Vagina (tissue), 2 donors: Measurements from ENCODE around the gene ANTXR1. TPM values are rescaled to one million over a fixed set of nuclear protein-coding genes. Genes with fewer than 3 reads are reported as not detected.

Experiments
- DNase-seq, 2 donors: peaks; one replicate each; pipeline ENCODE4 v3.0.0-alpha.2; 2017; ENCODE audit errors: extremely low spot score in 2 of 2
- H3K27ac ChIP-seq: fragments of 200-600 bp; sonication (generic); one replicate; pipeline ENCODE4 v1.5.1; 2019
- H3K27me3 ChIP-seq: fragments of 200-600 bp; sonication (generic); one replicate; pipeline ENCODE4 v1.5.1; 2019
- H3K36me3 ChIP-seq, 2 donors: fragments of 200-600 bp; sonication (generic); one replicate each; pipeline ENCODE4 v1.5.1; 2017 to 2019
- H3K4me1 ChIP-seq: fragments of 200-600 bp; sonication (generic); one replicate; pipeline ENCODE4 v1.5.1; 2019
- H3K4me3 ChIP-seq, 2 donors: fragments of 200-600 bp; sonication (generic); 1 replicate in 1 of 2; 2 replicates in 1 of 2; pipeline ENCODE4 v1.5.1; 2016 to 2019
- H3K9me3 ChIP-seq: fragments of 200-600 bp; sonication (generic); one replicate; pipeline ENCODE4 v1.5.1; 2019
- CTCF ChIP-seq, 3 experiments: fragments of 450-650 bp in 2 of 3; fragments of 200-600 bp in 1 of 3; sonication (generic) in 1 of 3; IDR thresholded peaks; one replicate each; pipeline ENCODE4 v1.5.1; 2017 to 2019; ENCODE audit warnings: antibody characterized with exemption in 3 of 3, mild to moderate bottlenecking in 2 of 3, moderate library complexity in 2 of 3
- POLR2A ChIP-seq, 2 donors: fragments of 450-650 bp; IDR thresholded peaks; one replicate each; pipeline ENCODE4 v1.6.1; 2017; ENCODE audit warnings: antibody characterized with exemption in 2 of 2, mild to moderate bottlenecking in 2 of 2, moderate library complexity in 2 of 2
- POLR2AphosphoS5 ChIP-seq, 2 donors: sonication (generic); formaldehyde crosslinking; IDR thresholded peaks; one replicate each; pipeline ENCODE4 v1.9.0; 2017; ENCODE audit warnings: antibody characterized with exemption in 2 of 2, mild to moderate bottlenecking in 2 of 2, low read depth in 1 of 2; ENCODE audit not compliant: insufficient read depth in 1 of 2
- intact Hi-C: fragments of 100-400 bp; cut with DNase I; formaldehyde crosslinking; loops from one replicate; pipeline ENCODE4 v1.15.1; 2023
- total RNA-seq: library from RNA; depleted of rRNA; stranded (reverse); fragments of >200 nt; gene quantifications from one replicate; pipeline ENCODE4 v1.2.3, GENCODE V29; 2016

ANTXR1 gene
- total RNA-seq, 1 donor from 2014 or later, result 102 TPM

- Histone ChIP-seq H3K9me3 (no peaks in the 10 kb centered on the region), H3K4me1 (peaks cover 37% of the 10 kb centered on the region), H3K36me3 (no peaks in the 10 kb centered on the region), H3K4me3 (no peak overlapping the region), H3K27me3 (no peaks in the 10 kb centered on the region), H3K27ac (no peak overlapping the region)
- no peak for DNase-seq
- TF ChIP-seq CTCF (IDR thresholded peaks at IDR 0.05) (no peak), POLR2AphosphoS5 (IDR thresholded peaks at IDR 0.05; ENCODE audit: insufficient read depth in 1 of 2, low read depth in 1 of 2) (no peak), POLR2A (IDR thresholded peaks at IDR 0.05) (no peak)
- intact Hi-C loops, result no loop called here
These were observed 23.9 kb downstream of the ANTXR1 start for GRCh38 chr2:69036926-69037325.

- no peaks in the 10 kb centered on the region for H3K36me3 ChIP-seq
- TF ChIP-seq POLR2AphosphoS5 (IDR thresholded peaks at IDR 0.05; ENCODE audit: insufficient read depth in 1 of 2, low read depth in 1 of 2) (no peak), POLR2A (IDR thresholded peaks at IDR 0.05) (no peak), CTCF (IDR thresholded peaks at IDR 0.05) (no peak)
- intact Hi-C loops, result no loop called here
These were observed 28.2 kb downstream of the ANTXR1 start for GRCh38 chr2:69041214-69041613.

GRCh38 chr2:69043736-69044400, 30.9 kb downstream of the ANTXR1 start:
- no peaks in the 10 kb centered on the region for H3K36me3 ChIP-seq
- DNase-seq, result no peak
- no peak overlapping the region for H3K27ac ChIP-seq

More at GRCh38 chr2:69041214-69041613, 28.2 kb downstream of the ANTXR1 start:
- Histone ChIP-seq H3K4me1 (peaks cover 21% of the 10 kb centered on the region), H3K4me3 (no peak overlapping the region), H3K27ac (no peak overlapping the region), H3K27me3 (no peaks in the 10 kb centered on the region), H3K9me3 (no peaks in the 10 kb centered on the region)
- DNase-seq, result no peak

GRCh38 chr2:69046221-69046662, 33.3 kb downstream of the ANTXR1 start:
- TF ChIP-seq POLR2AphosphoS5 (IDR thresholded peaks at IDR 0.05; ENCODE audit: insufficient read depth in 1 of 2, low read depth in 1 of 2), result no peak
- no peak overlapping the region for H3K4me3 ChIP-seq
- H3K27me3 ChIP-seq, result no peaks in the 10 kb centered on the region
- no peaks in the 10 kb centered on the region for H3K36me3 ChIP-seq
- no peak for DNase-seq
- H3K9me3 ChIP-seq, result no peaks in the 10 kb centered on the region
- no peak overlapping the region for H3K27ac ChIP-seq
- intact Hi-C loops, result no loop called here
- H3K4me1 ChIP-seq, result peaks cover 14% of the 10 kb centered on the region

More at GRCh38 chr2:69043736-69044400, 30.9 kb downstream of the ANTXR1 start:
- H3K4me1 ChIP-seq, result peaks cover 24% of the 10 kb centered on the region
- no peak overlapping the region for H3K4me3 ChIP-seq
- H3K27me3 ChIP-seq, result no peaks in the 10 kb centered on the region
- H3K9me3 ChIP-seq, result no peaks in the 10 kb centered on the region
- intact Hi-C loops, result no loop called here
- no peak for TF ChIP-seq CTCF (IDR thresholded peaks at IDR 0.05)
- TF ChIP-seq POLR2AphosphoS5 (IDR thresholded peaks at IDR 0.05; ENCODE audit: insufficient read depth in 1 of 2, low read depth in 1 of 2), result no peak
- no peak for TF ChIP-seq POLR2A (IDR thresholded peaks at IDR 0.05)

GRCh38 chr2:69047625-69048145, 34.7 kb downstream of the ANTXR1 start:
- intact Hi-C loops, result no loop called here
- no peak for DNase-seq
- Histone ChIP-seq H3K36me3 (no peaks in the 10 kb centered on the region), H3K4me3 (no peak overlapping the region), H3K27ac (no peak overlapping the region), H3K27me3 (no peaks in the 10 kb centered on the region), H3K9me3 (no peaks in the 10 kb centered on the region), H3K4me1 (peaks cover 8% of the 10 kb centered on the region)
- TF ChIP-seq CTCF (IDR thresholded peaks at IDR 0.05), result no peak
- no peak for TF ChIP-seq POLR2AphosphoS5 (IDR thresholded peaks at IDR 0.05; ENCODE audit: insufficient read depth in 1 of 2, low read depth in 1 of 2)
- TF ChIP-seq POLR2A (IDR thresholded peaks at IDR 0.05), result no peak
